ENCODE results near the gene PMAIP1. TPM values are rescaled to one million over a fixed set of nuclear protein-coding genes. Genes with fewer than 3 reads are reported as not detected.

The PMAIP1 gene
- total RNA-seq, 2 experiments from 2014 or later = 22.9 to 23.3 TPM

- ChIA-PET POLR2A (interaction anchor here (0.5 to 1.3 kb wide), 5 partner anchors 11 to 145 kb away, joined by 3 to 9 read pairs (median 5); no protein-coding TSS in a partner anchor), CTCF (ENCODE audit: unreplicated experiment) (no interaction called here)
- no peaks in the 10 kb centered on the region for H3K79me2 ChIP-seq (ENCODE audit: insufficient read depth, low read depth, low read length)
- no peak overlapping the region for H3K4me3 ChIP-seq (ENCODE audit: low read depth, low read length, poor library complexity, severe bottlenecking)
- no peak for DNase-seq (ENCODE audit: low spot score)
- TF ChIP-seq CTCF (conservative IDR thresholded peaks at IDR 0.05; ENCODE audit: low read length) (no peak), EZH2phosphoT487 (IDR thresholded peaks at IDR 0.05; ENCODE audit: borderline replicate concordance, low read depth, low read length) (no peak)
- no TSS peak for BruUV-seq (replicated peaks)
- H3K9me3 ChIP-seq (ENCODE audit: low read length) = no peaks in the 10 kb centered on the region
- H3K4me2 ChIP-seq (ENCODE audit: low read length) = no peak overlapping the region
- H3K4me1 ChIP-seq (ENCODE audit: insufficient read depth, low read length, poor library complexity, severe bottlenecking) = peaks cover 5% of the 10 kb centered on the region
- no peaks in the 10 kb centered on the region for H3K36me3 ChIP-seq (ENCODE audit: insufficient read depth, low read length)
- H4K20me1 ChIP-seq (ENCODE audit: insufficient read depth, low read length) = no peaks in the 10 kb centered on the region
- no peak overlapping the region for H2AFZ ChIP-seq (ENCODE audit: low read length)
- intact Hi-C loops (cut with micrococcal nuclease; ENCODE audit: unreplicated experiment) = no loop called here
- H3K9me2 ChIP-seq (ENCODE audit: insufficient read depth, low read length) = no peaks in the 10 kb centered on the region
- no peak overlapping the region for H3K27ac ChIP-seq (ENCODE audit: low read depth, low read length, poor library complexity, severe bottlenecking)
Observed at GRCh38 chr18:59939127-59939526, 39.3 kb downstream of the PMAIP1 start.

- H3K36me3 ChIP-seq (ENCODE audit: insufficient read depth, low read length) = no peaks in the 10 kb centered on the region
- no peak for DNase-seq (ENCODE audit: low spot score)
- no TSS peak for BruUV-seq (replicated peaks)
- H3K9me2 ChIP-seq (ENCODE audit: insufficient read depth, low read length) = no peaks in the 10 kb centered on the region
- no peaks in the 10 kb centered on the region for H3K79me2 ChIP-seq (ENCODE audit: insufficient read depth, low read depth, low read length)
- H3K4me3 ChIP-seq (ENCODE audit: low read depth, low read length, poor library complexity, severe bottlenecking) = no peak overlapping the region
- no peak overlapping the region for H3K27ac ChIP-seq (ENCODE audit: low read depth, low read length, poor library complexity, severe bottlenecking)
- CTCF ChIA-PET (ENCODE audit: unreplicated experiment) = no interaction called here
- intact Hi-C loops (cut with micrococcal nuclease; ENCODE audit: unreplicated experiment) = no loop called here
- no peak overlapping the region for H2AFZ ChIP-seq (ENCODE audit: low read length)
- H3K4me2 ChIP-seq (ENCODE audit: low read length) = no peak overlapping the region
- no peak for TF ChIP-seq EZH2phosphoT487 (IDR thresholded peaks at IDR 0.05; ENCODE audit: borderline replicate concordance, low read depth, low read length)
- no peak for TF ChIP-seq CTCF (conservative IDR thresholded peaks at IDR 0.05; ENCODE audit: low read length)
- peaks cover 5% of the 10 kb centered on the region for H3K4me1 ChIP-seq (ENCODE audit: insufficient read depth, low read length, poor library complexity, severe bottlenecking)
- no peaks in the 10 kb centered on the region for H4K20me1 ChIP-seq (ENCODE audit: insufficient read depth, low read length)
- POLR2A ChIA-PET = interaction anchor here (0.6 kb wide), 1 partner anchor 44 kb away, joined by 3 read pairs; no protein-coding TSS in a partner anchor
- no peaks in the 10 kb centered on the region for H3K9me3 ChIP-seq (ENCODE audit: low read length)
Observed at GRCh38 chr18:59940068-59940467, 40.3 kb downstream of the PMAIP1 start.

GRCh38 chr18:59941331-59941730, 41.5 kb downstream of the PMAIP1 start:
- peak overlapping the region; percentile 54; the same call in 1 of the 2 replicates for H2AFZ ChIP-seq (ENCODE audit: low read length)
- H3K27ac ChIP-seq (ENCODE audit: low read depth, low read length, poor library complexity, severe bottlenecking) = no peak overlapping the region
- CTCF ChIA-PET (ENCODE audit: unreplicated experiment) = no interaction called here
- H3K4me2 ChIP-seq (ENCODE audit: low read length) = no peak overlapping the region
- BruUV-seq (replicated peaks) = no TSS peak
- H3K4me1 ChIP-seq (ENCODE audit: insufficient read depth, low read length, poor library complexity, severe bottlenecking) = peaks cover 5% of the 10 kb centered on the region
- TF ChIP-seq EZH2phosphoT487 (IDR thresholded peaks at IDR 0.05; ENCODE audit: borderline replicate concordance, low read depth, low read length) (no peak), CTCF (conservative IDR thresholded peaks at IDR 0.05; ENCODE audit: low read length) (no peak)
- intact Hi-C loops (cut with micrococcal nuclease; ENCODE audit: unreplicated experiment) = no loop called here
- no peaks in the 10 kb centered on the region for H3K9me3 ChIP-seq (ENCODE audit: low read length)
- no peaks in the 10 kb centered on the region for H3K79me2 ChIP-seq (ENCODE audit: insufficient read depth, low read depth, low read length)
- POLR2A ChIA-PET = interaction anchor here (0.6 to 0.7 kb wide), 2 partner anchors 16 to 79 kb away, joined by 4 to 6 read pairs; no protein-coding TSS in a partner anchor
- H3K9me2 ChIP-seq (ENCODE audit: insufficient read depth, low read length) = no peaks in the 10 kb centered on the region
- no peaks in the 10 kb centered on the region for H4K20me1 ChIP-seq (ENCODE audit: insufficient read depth, low read length)
- no peak for DNase-seq (ENCODE audit: low spot score)
- no peaks in the 10 kb centered on the region for H3K36me3 ChIP-seq (ENCODE audit: insufficient read depth, low read length)
- H3K4me3 ChIP-seq (ENCODE audit: low read depth, low read length, poor library complexity, severe bottlenecking) = no peak overlapping the region
